HepG2 (cell line): ENCODE results near the gene DDAH2. TPM values are rescaled to one million over a fixed set of nuclear protein-coding genes. Genes with fewer than 3 reads are reported as not detected.

Experiments
- FOSL2 ChIP-seq: sonication (generic); formaldehyde crosslinking; IDR thresholded peaks from 2 replicates; pipeline ENCODE4 v1.4.0; 2020; ENCODE audit warnings: missing genetic modification reagents
- HOXA3 ChIP-seq: sonication (generic); formaldehyde crosslinking; IDR thresholded peaks from 2 replicates; pipeline ENCODE4 v1.5.0; 2020; ENCODE audit warnings: missing genetic modification reagents
- KLF15 ChIP-seq: sonication (generic); formaldehyde crosslinking; IDR thresholded peaks from 2 replicates; pipeline ENCODE4 v1.8.1; 2023; ENCODE audit warnings: borderline replicate concordance, mild to moderate bottlenecking, inconsistent platforms, missing genetic modification reagents, mixed read lengths
- KLF6 ChIP-seq: IDR thresholded peaks from 2 replicates; pipeline ENCODE4 v1.8.0; 2016; ENCODE audit warnings: missing biosample characterization, missing genetic modification reagents
- KLF9 ChIP-seq: IDR thresholded peaks from 2 replicates; pipeline ENCODE4 v1.6.1; 2016; ENCODE audit warnings: low read depth
- NCOA1 ChIP-seq: sonication (generic); formaldehyde crosslinking; IDR thresholded peaks from 2 replicates; pipeline ENCODE4 v1.9.0; 2021; ENCODE audit warnings: missing genetic modification reagents
- NFIB ChIP-seq: sonication (generic); formaldehyde crosslinking; IDR thresholded peaks from 2 replicates; pipeline ENCODE4 v1.9.0; 2021; ENCODE audit warnings: missing genetic modification reagents, mild to moderate bottlenecking, borderline replicate concordance
- PAX8 ChIP-seq: sonication (generic); formaldehyde crosslinking; IDR thresholded peaks from 2 replicates; pipeline ENCODE4 v1.8.0; 2022; ENCODE audit warnings: mild to moderate bottlenecking, missing genetic modification reagents, borderline replicate concordance
- PLRG1 ChIP-seq: fragments of 450-650 bp; conservative IDR thresholded peaks from 2 replicates; pipeline ENCODE4 v1.6.1; 2016
- SNAPC2 ChIP-seq: sonication (generic); formaldehyde crosslinking; IDR thresholded peaks from 2 replicates; pipeline ENCODE4 v1.8.1; 2022; ENCODE audit warnings: mild to moderate bottlenecking, missing genetic modification reagents
- TBX3 ChIP-seq: fragments of 450-650 bp; IDR thresholded peaks from 2 replicates; pipeline ENCODE4 v1.6.1; 2017; ENCODE audit warnings: antibody characterized with exemption, mild to moderate bottlenecking, inconsistent platforms, borderline replicate concordance
- TGIF2 ChIP-seq: IDR thresholded peaks from 2 replicates; pipeline ENCODE4 v1.6.1; 2016; ENCODE audit warnings: control low read depth, missing compliant biosample characterization
- ZBTB20 ChIP-seq: sonication (generic); formaldehyde crosslinking; IDR thresholded peaks from 2 replicates; pipeline ENCODE4 v1.8.1; 2023; ENCODE audit warnings: missing genetic modification reagents, low read depth, mild to moderate bottlenecking, borderline replicate concordance
- ZFP90 ChIP-seq: sonication (generic); formaldehyde crosslinking; IDR thresholded peaks from 2 replicates; pipeline ENCODE4 v1.8.0; 2022; ENCODE audit warnings: missing genetic modification reagents, mild to moderate bottlenecking, inconsistent platforms, borderline replicate concordance
- ZNF674 ChIP-seq: sonication (generic); formaldehyde crosslinking; IDR thresholded peaks from 2 replicates; pipeline ENCODE4 v1.5.0; 2020; ENCODE audit warnings: low read depth, mild to moderate bottlenecking, missing genetic modification reagents
- polyA plus RNA-seq, 8 experiments: library from polyadenylated mRNA; depleted of rRNA in 3 of 8; stranded (reverse) in 7 of 8; unstranded in 1 of 8; fragments of >200 nt; fragmentation: Illumina TruSeq in 4 of 8; extraction: Trizol in 4 of 8; gene quantifications; 2 replicates each; pipeline versions ENCODE4 v1.2.1 to v1.2.3, GENCODE V29; 2011 to 2016; ENCODE audit warnings: low read depth in 4 of 8, missing spikeins in 1 of 8, mixed read lengths in 1 of 8; ENCODE audit not compliant: insufficient read depth in 1 of 8
- total RNA-seq, 5 experiments: library from RNA; depleted of rRNA; stranded (reverse); fragments of >200 nt; fragmentation: Illumina TruSeq; extraction: Trizol; gene quantifications; 2 replicates each; pipeline ENCODE4 v1.2.3, GENCODE V29; 2016; ENCODE audit warnings: low read depth in 1 of 5
- TF ChIP-seq, protein P1 (sequence below): IDR thresholded peaks from 2 replicates; pipeline ENCODE4 v1.6.1; 2016; ENCODE audit warnings: low read depth, missing genetic modification reagents, missing compliant biosample characterization
- TF ChIP-seq, protein P2 (sequence below): IDR thresholded peaks from 2 replicates; pipeline ENCODE4 v1.6.1; 2018; ENCODE audit warnings: missing genetic modification reagents
- TF ChIP-seq, protein P3 (sequence below): sonication (generic); formaldehyde crosslinking; IDR thresholded peaks from 2 replicates; pipeline ENCODE4 v1.5.0; 2020; ENCODE audit warnings: missing genetic modification reagents
- TF ChIP-seq, protein P4 (sequence below): sonication (generic); formaldehyde crosslinking; IDR thresholded peaks from 2 replicates; pipeline ENCODE4 v1.8.1; 2023; ENCODE audit warnings: mild to moderate bottlenecking, moderate library complexity, missing genetic modification reagents

The DDAH2 gene
- total and polyA plus RNA-seq, 2 of the 13 experiments (the other 11 are each of a cell fraction or from before 2014, with no cell fraction given): 16.4 to 21.1 TPM

- TF ChIP-seq, protein P1, sequence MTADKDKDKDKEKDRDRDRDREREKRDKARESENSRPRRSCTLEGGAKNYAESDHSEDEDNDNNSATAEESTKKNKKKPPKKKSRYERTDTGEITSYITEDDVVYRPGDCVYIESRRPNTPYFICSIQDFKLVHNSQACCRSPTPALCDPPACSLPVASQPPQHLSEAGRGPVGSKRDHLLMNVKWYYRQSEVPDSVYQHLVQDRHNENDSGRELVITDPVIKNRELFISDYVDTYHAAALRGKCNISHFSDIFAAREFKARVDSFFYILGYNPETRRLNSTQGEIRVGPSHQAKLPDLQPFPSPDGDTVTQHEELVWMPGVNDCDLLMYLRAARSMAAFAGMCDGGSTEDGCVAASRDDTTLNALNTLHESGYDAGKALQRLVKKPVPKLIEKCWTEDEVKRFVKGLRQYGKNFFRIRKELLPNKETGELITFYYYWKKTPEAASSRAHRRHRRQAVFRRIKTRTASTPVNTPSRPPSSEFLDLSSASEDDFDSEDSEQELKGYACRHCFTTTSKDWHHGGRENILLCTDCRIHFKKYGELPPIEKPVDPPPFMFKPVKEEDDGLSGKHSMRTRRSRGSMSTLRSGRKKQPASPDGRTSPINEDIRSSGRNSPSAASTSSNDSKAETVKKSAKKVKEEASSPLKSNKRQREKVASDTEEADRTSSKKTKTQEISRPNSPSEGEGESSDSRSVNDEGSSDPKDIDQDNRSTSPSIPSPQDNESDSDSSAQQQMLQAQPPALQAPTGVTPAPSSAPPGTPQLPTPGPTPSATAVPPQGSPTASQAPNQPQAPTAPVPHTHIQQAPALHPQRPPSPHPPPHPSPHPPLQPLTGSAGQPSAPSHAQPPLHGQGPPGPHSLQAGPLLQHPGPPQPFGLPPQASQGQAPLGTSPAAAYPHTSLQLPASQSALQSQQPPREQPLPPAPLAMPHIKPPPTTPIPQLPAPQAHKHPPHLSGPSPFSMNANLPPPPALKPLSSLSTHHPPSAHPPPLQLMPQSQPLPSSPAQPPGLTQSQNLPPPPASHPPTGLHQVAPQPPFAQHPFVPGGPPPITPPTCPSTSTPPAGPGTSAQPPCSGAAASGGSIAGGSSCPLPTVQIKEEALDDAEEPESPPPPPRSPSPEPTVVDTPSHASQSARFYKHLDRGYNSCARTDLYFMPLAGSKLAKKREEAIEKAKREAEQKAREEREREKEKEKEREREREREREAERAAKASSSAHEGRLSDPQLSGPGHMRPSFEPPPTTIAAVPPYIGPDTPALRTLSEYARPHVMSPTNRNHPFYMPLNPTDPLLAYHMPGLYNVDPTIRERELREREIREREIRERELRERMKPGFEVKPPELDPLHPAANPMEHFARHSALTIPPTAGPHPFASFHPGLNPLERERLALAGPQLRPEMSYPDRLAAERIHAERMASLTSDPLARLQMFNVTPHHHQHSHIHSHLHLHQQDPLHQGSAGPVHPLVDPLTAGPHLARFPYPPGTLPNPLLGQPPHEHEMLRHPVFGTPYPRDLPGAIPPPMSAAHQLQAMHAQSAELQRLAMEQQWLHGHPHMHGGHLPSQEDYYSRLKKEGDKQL (CRISPR knock-in tag): peak; percentile 99
- TF ChIP-seq ZBTB20 (peak; percentile 29; the same call in 1 of the 2 replicates), SNAPC2 (CRISPR knock-in tag) (peak; percentile 35; the same call in 1 of the 2 replicates), FOSL2 (peak; percentile 74), NFIB (CRISPR knock-in tag) (no peak), KLF9 (CRISPR knock-in tag) (peak; percentile 14), TGIF2 (CRISPR knock-in tag) (peak; percentile 94), PAX8 (CRISPR knock-in tag) (no peak), TBX3 (peak; percentile 94), KLF6 (CRISPR knock-in tag) (no peak; the same call in 1 of the 2 replicates), PLRG1 (no peak), KLF15 (CRISPR knock-in tag) (no peak), ZFP90 (CRISPR knock-in tag) (no peak), ZNF674 (CRISPR knock-in tag) (no peak), HOXA3 (CRISPR knock-in tag) (peak; percentile 75), NCOA1 (CRISPR knock-in tag) (peak; percentile 35; the same call in 1 of the 2 replicates)
- TF ChIP-seq, protein P2, sequence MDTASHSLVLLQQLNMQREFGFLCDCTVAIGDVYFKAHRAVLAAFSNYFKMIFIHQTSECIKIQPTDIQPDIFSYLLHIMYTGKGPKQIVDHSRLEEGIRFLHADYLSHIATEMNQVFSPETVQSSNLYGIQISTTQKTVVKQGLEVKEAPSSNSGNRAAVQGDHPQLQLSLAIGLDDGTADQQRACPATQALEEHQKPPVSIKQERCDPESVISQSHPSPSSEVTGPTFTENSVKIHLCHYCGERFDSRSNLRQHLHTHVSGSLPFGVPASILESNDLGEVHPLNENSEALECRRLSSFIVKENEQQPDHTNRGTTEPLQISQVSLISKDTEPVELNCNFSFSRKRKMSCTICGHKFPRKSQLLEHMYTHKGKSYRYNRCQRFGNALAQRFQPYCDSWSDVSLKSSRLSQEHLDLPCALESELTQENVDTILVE (CRISPR knock-in tag): peak; percentile 81
- TF ChIP-seq, protein P3, sequence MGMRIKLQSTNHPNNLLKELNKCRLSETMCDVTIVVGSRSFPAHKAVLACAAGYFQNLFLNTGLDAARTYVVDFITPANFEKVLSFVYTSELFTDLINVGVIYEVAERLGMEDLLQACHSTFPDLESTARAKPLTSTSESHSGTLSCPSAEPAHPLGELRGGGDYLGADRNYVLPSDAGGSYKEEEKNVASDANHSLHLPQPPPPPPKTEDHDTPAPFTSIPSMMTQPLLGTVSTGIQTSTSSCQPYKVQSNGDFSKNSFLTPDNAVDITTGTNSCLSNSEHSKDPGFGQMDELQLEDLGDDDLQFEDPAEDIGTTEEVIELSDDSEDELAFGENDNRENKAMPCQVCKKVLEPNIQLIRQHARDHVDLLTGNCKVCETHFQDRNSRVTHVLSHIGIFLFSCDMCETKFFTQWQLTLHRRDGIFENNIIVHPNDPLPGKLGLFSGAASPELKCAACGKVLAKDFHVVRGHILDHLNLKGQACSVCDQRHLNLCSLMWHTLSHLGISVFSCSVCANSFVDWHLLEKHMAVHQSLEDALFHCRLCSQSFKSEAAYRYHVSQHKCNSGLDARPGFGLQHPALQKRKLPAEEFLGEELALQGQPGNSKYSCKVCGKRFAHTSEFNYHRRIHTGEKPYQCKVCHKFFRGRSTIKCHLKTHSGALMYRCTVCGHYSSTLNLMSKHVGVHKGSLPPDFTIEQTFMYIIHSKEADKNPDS (CRISPR knock-in tag): no peak; the same call in 1 of the 2 replicates
- TF ChIP-seq, protein P4, sequence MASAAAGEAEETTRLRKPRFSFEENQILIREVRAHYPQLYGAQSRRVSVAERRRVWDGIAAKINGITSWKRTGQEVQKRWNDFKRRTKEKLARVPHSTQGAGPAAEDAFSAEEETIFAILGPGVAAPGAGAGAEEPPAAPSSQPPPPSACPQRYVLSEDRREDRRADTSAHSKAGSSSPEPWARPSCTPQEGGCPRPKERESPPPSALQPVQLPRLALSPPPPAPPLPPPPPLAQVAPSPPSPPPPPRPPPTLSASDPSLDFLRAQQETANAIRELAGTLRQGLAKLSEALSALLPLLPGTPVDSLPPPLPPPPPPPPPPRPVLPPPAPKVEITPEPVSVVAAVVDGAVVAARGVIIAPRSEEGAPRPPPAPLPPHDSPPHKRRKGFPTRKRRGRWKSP (CRISPR knock-in tag): 0 out of 2 replicates have a peak, but pooled peaks have one; percentile 11
Observed at GRCh38 chr6:31737991-31738979, 9.2 kb upstream of the DDAH2 start (continued).
